A549 (cell line): ENCODE data around the gene F12. TPM values are rescaled to one million over a fixed set of nuclear protein-coding genes. Genes with fewer than 3 reads are reported as not detected.
A peak's percentile ranks its signal among the peaks of the same experiment; 100 is the strongest.

ENCODE experiments used
- ATAC-seq, 2 experiments: fragments of 200-7000 bp in 1 of 2; fragments of >200 bp in 1 of 2; cut with Nextera tagmentation in 1 of 2; cut with Tn5 transposase in 1 of 2; 3 replicates each; pipeline versions ENCODE4 v1.8.0 to v1.9.1; 2018 to 2020; ENCODE audit warnings: mild to moderate bottlenecking in 1 of 2, moderate library complexity in 1 of 2
- CTCF ChIA-PET: fragments of 300-600 bp; sonication (Branson Sonifier 250); formaldehyde crosslinking; extraction: SDS; loops from one replicate; lab custom pipeline; 2021; ENCODE audit warnings: antibody characterized with exemption, inconsistent platforms; lab: Yijun Ruan, JAX
- POLR2A ChIA-PET: fragments of 350-600 bp; formaldehyde crosslinking; extraction: SDS; loops from one replicate; lab custom pipeline; 2021; ENCODE audit warnings: antibody characterized with exemption, inconsistent platforms; lab: Yijun Ruan, JAX
- DNase-seq, 2 experiments: peaks; one replicate each; pipeline versions ENCODE4 v3.0.0 to v3.0.0-alpha.2; 2011 to 2016; ENCODE audit warnings: low read depth in 1 of 2, low spot score in 1 of 2
- FAIRE-seq: peaks from 2 replicates; lab custom pipeline; 2011; peaks lifted over from hg19 to GRCh38; lab: Jason Lieb, UNC
- H3K27ac ChIP-seq, 2 experiments: fragments of >200 bp; sonication (Bioruptor Twin); formaldehyde crosslinking; 3 replicates each; pipeline ENCODE4 v1.5.1; 2016 to 2017
- H3K4me1 ChIP-seq: fragments of >200 bp; sonication (Bioruptor Twin); formaldehyde crosslinking; 3 replicates; pipeline ENCODE4 v1.6.1; 2016
- H3K4me2 ChIP-seq: fragments of >200 bp; sonication (Bioruptor Twin); formaldehyde crosslinking; 3 replicates; pipeline ENCODE4 v1.6.1; 2016
- H3K4me3 ChIP-seq: fragments of >200 bp; sonication (Bioruptor Twin); formaldehyde crosslinking; 3 replicates; pipeline ENCODE4 v1.5.1; 2016
- H3K9me3 ChIP-seq: fragments of >200 bp; sonication (Bioruptor Twin); formaldehyde crosslinking; 3 replicates; pipeline ENCODE4 v1.6.1; 2016
- BCL3 ChIP-seq: fragments of >200 bp; sonication (Bioruptor Twin); formaldehyde crosslinking; IDR thresholded peaks from 3 replicates; pipeline ENCODE4 v1.6.1; 2016
- CBX2 ChIP-seq: fragments of 200-600 bp; sonication (generic); IDR thresholded peaks from 2 replicates; pipeline ENCODE4 v1.6.1; 2016; ENCODE audit warnings: low read depth, mild to moderate bottlenecking, borderline replicate concordance
- ELK1 ChIP-seq: fragments of 150-350 bp; IDR thresholded peaks from 2 replicates; pipeline ENCODE4 v1.6.1; 2014; ENCODE audit warnings: low read depth, mild to moderate bottlenecking, low read length
- ESRRA ChIP-seq: fragments of 150-350 bp; IDR thresholded peaks from 2 replicates; pipeline ENCODE4 v1.6.1; 2014; ENCODE audit warnings: mild to moderate bottlenecking, low read length, borderline replicate concordance
- FOSL2 ChIP-seq, 2 experiments: fragments of 450-650 bp in 1 of 2; fragments of >200 bp in 1 of 2; sonication (Bioruptor Twin) in 1 of 2; formaldehyde crosslinking; IDR thresholded peaks; 2 replicates each; pipeline versions ENCODE4 v1.5.0 to v1.6.1; 2016 to 2020; ENCODE audit warnings: mild to moderate bottlenecking in 1 of 2, moderate library complexity in 1 of 2
- FOXS1 ChIP-seq: fragments of 250-450 bp; sonication (Bioruptor Pico); IDR thresholded peaks from 2 replicates; pipeline ENCODE4 v1.5.0; 2020; ENCODE audit warnings: mild to moderate bottlenecking, moderate library complexity
- HMGXB4 ChIP-seq: fragments of 250-450 bp; sonication (Bioruptor Pico); IDR thresholded peaks from 2 replicates; pipeline ENCODE4 v1.5.0; 2021; ENCODE audit warnings: mild to moderate bottlenecking, moderate library complexity, borderline replicate concordance
- MAX ChIP-seq: IDR thresholded peaks from 2 replicates; pipeline ENCODE4 v1.6.1; 2012
- NPAS2 ChIP-seq: fragments of 250-450 bp; sonication (Bioruptor Pico); IDR thresholded peaks from 2 replicates; pipeline ENCODE4 v1.8.0; 2022; ENCODE audit warnings: mild to moderate bottlenecking, moderate library complexity, borderline replicate concordance
- PBX3 ChIP-seq: IDR thresholded peaks from 2 replicates; pipeline ENCODE4 v1.6.1; 2012
- PHF8 ChIP-seq: fragments of 200-600 bp; sonication (generic); IDR thresholded peaks from 2 replicates; pipeline ENCODE4 v1.6.1; 2016; ENCODE audit warnings: low read depth, mild to moderate bottlenecking, antibody characterized with exemption, moderate library complexity, borderline replicate concordance
- POLR2A ChIP-seq: IDR thresholded peaks from 2 replicates; pipeline ENCODE4 v1.6.1; 2012; ENCODE audit warnings: mild to moderate bottlenecking, low read length
- POLR2AphosphoS2 ChIP-seq: conservative IDR thresholded peaks from 2 replicates; pipeline ENCODE4 v1.6.1; 2012; ENCODE audit warnings: low read length, improper control_type of control experiment, inconsistent platforms
- RAD21 ChIP-seq, 2 experiments: fragments of >200 bp in 1 of 2; sonication (Bioruptor Twin) in 1 of 2; formaldehyde crosslinking in 1 of 2; IDR thresholded peaks in 1 of 2; conservative IDR thresholded peaks in 1 of 2; 2 replicates in 1 of 2; 3 replicates in 1 of 2; pipeline ENCODE4 v1.6.1; 2012 to 2018; ENCODE audit warnings: inconsistent platforms in 1 of 2
- RCOR1 ChIP-seq: fragments of 150-350 bp; IDR thresholded peaks from 2 replicates; pipeline ENCODE4 v1.6.1; 2014; ENCODE audit warnings: antibody characterized with exemption, low read length, low read depth
- RFX5 ChIP-seq: fragments of 450-650 bp; IDR thresholded peaks from 2 replicates; pipeline ENCODE4 v1.7.1; 2014; ENCODE audit warnings: antibody characterized with exemption, mild to moderate bottlenecking, moderate library complexity
- RNF2 ChIP-seq: fragments of 200-600 bp; sonication (generic); IDR thresholded peaks from 2 replicates; pipeline ENCODE4 v1.6.1; 2016; ENCODE audit warnings: low read depth, mild to moderate bottlenecking, antibody characterized with exemption, moderate library complexity, borderline replicate concordance
- SMC3 ChIP-seq: fragments of >200 bp; sonication (Bioruptor Twin); formaldehyde crosslinking; IDR thresholded peaks from 3 replicates; pipeline ENCODE4 v1.6.1; 2018; ENCODE audit warnings: inconsistent platforms
- SREBF2 ChIP-seq: fragments of 450-650 bp; IDR thresholded peaks from 2 replicates; pipeline ENCODE4 v1.6.1; 2014; ENCODE audit warnings: mild to moderate bottlenecking, moderate library complexity
- ZC3H11A ChIP-seq: fragments of 450-650 bp; IDR thresholded peaks from 2 replicates; pipeline ENCODE4 v1.6.1; 2014; ENCODE audit warnings: antibody characterized with exemption, mild to moderate bottlenecking
- ZSCAN20 ChIP-seq: fragments of 250-450 bp; sonication (Bioruptor Pico); IDR thresholded peaks from 2 replicates; pipeline ENCODE4 v1.8.0; 2022; ENCODE audit warnings: mild to moderate bottlenecking, moderate library complexity
- WGBS: methylation state at CpG from one replicate; pipeline ENCODE4 v1.1.6; 2017; ENCODE audit errors: missing lambda C conversion rate; 5-methylcytosine and 5-hydroxymethylcytosine counted together
- polyA plus RNA-seq, 4 experiments: library from polyadenylated mRNA; depleted of rRNA in 3 of 4; stranded (reverse); fragments of >200 nt; fragmentation: RNase III in 1 of 4; extraction: RNeasy Plus Mini Kit Qiagen cat#74134 plus additional on column Dnase treatment in 1 of 4; gene quantifications; 2 replicates in 3 of 4; 3 replicates in 1 of 4; pipeline ENCODE4 v1.2.3, GENCODE V29; 2011 to 2017

The F12 gene
- polyA plus RNA-seq, 2 of the 4 experiments (the other 2 are of a cell fraction): 5.3 to 14.3 TPM

- ATAC-seq: peak in 1 of 2 experiments; percentile 3; a peak in 2 of 6 replicates
Measured at GRCh38 chr5:177442066-177442826, 32.9 kb upstream of the F12 start.

GRCh38 chr5:177440990-177441780 lies 31.8 kb upstream of the F12 start:
- FAIRE-seq (no peak), DNase-seq (no peak), ATAC-seq (no peak)
- TF ChIP-seq FOSL2 (IDR thresholded peaks at IDR 0.05) (no peak), FOSL2 (CRISPR knock-in tag; IDR thresholded peaks at IDR 0.05) (no peak), RFX5 (no peak), BCL3 (no peak), PBX3 (no peak), MAX (no peak), SMC3 (no peak), RNF2 (no peak), ELK1 (no peak), ZSCAN20 (CRISPR knock-in tag) (no peak), RCOR1 (no peak), NPAS2 (no peak), HMGXB4 (no peak), ZC3H11A (no peak), SREBF2 (no peak), CBX2 (no peak), POLR2A (no peak), FOXS1 (no peak), PHF8 (no peak), ESRRA (no peak), RAD21 (conservative IDR thresholded peaks at IDR 0.05 in 1 of 2, IDR thresholded peaks at IDR 0.05 in 1 of 2) (no peak)
- CTCF ChIA-PET: interaction anchor here (0.5 to 25.5 kb wide), 7 partner anchors 12 to 704 kb away, joined by 3 to 871 read pairs (median 5); partner anchors contain the start of genes F12, GRK6, PFN3 and SLC34A1
- Histone ChIP-seq H3K27ac (no peak overlapping the region), H3K4me2 (no peak overlapping the region), H3K4me1 (peaks cover 5% of the 10 kb centered on the region; the same call in 2 of the 3 replicates), H3K9me3 (no peaks in the 10 kb centered on the region), H3K4me3 (no peak overlapping the region)
- POLR2A ChIA-PET: interaction anchor here (1.1 to 1.6 kb wide), 3 partner anchors 9 to 37 kb away, joined by 3 to 4 read pairs (median 3); partner anchors contain the start of gene GRK6
- WGBS: 95% methylated on average over 22 of the region's 26 CpGs

More at GRCh38 chr5:177442066-177442826, 32.9 kb upstream of the F12 start:
- H3K4me2 ChIP-seq: no peak overlapping the region
- WGBS: 95% methylated on average over 15 of the region's 20 CpGs
- TF ChIP-seq POLR2AphosphoS2 (0 out of 2 replicates have a peak, but pooled peaks have one; percentile 3), POLR2A (no peak)
- CTCF ChIA-PET: interaction anchor here (1.2 to 25.5 kb wide), 4 partner anchors 11 to 53 kb away, joined by 3 to 871 read pairs (median 250); partner anchors contain the start of genes F12, GRK6, PFN3 and SLC34A1
- peaks cover 6% of the 10 kb centered on the region; the same call in 2 of the 3 replicates for H3K4me1 ChIP-seq
- no peaks in the 10 kb centered on the region for H3K9me3 ChIP-seq
- DNase-seq (no peak), FAIRE-seq (no peak)
- H3K27ac ChIP-seq: no peak overlapping the region
- H3K4me3 ChIP-seq: no peak overlapping the region
- POLR2A ChIA-PET: interaction anchor here (1.1 to 1.6 kb wide), 3 partner anchors 10 to 38 kb away, joined by 3 to 4 read pairs (median 3); partner anchors contain the start of gene GRK6
